ENCODE data around the gene DDAH1. TPM values are rescaled to one million over a fixed set of nuclear protein-coding genes. Genes with fewer than 3 reads are reported as not detected.
"Not testable (repeated sequence)": the region's sequence is repeated elsewhere in the genome, so short reads cannot be mapped to it uniquely, and the experiment has no call there.

The DDAH1 gene
- total RNA-seq, 1 donor from 2014 or later: 45.2 TPM

DNA sequence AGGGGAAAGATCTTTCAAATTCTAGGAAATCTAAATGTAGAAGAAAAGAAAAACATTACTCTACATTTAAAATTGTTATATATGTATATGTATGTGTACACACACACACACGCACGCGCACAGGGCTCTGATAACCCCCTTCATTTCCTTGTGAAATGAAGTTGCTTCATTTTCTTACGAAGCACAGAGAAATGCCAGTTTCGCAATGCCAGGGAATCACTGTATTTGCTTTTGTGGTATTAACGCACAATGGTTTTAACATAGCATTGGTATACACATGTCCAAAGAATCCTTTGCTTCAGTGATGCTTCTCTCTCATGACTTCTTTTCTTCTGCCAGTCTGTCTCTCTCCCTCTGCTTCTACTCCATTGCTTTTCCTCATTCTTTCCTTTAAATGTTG is 8.4 kb upstream of the DDAH1 start:
- FAIRE-seq: no peak
- no peak for DNase-seq (ENCODE audit: low spot score in 2 of 2)

DNA sequence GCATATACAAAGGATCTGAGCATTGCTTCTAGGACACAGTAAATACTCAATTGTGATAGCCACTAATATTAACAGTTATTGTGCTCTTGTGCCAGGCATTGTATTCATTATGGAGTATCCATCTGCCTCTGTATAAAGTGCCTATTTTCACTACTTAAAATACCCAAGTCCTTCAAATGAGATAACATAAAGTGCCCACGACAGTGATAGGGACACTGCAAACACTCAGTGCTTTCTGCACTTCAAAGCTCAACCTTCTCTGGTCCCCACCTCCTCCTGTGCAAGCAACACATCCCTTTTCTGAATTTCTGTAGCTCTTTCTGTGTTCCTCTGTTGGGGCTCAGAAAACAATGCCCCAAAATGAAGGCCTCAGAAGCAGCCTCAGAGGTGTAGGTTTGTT is 6.6 kb upstream of the DDAH1 start:
- DNase-seq (ENCODE audit: low spot score in 2 of 2) (no peak), FAIRE-seq (no peak)

DNA sequence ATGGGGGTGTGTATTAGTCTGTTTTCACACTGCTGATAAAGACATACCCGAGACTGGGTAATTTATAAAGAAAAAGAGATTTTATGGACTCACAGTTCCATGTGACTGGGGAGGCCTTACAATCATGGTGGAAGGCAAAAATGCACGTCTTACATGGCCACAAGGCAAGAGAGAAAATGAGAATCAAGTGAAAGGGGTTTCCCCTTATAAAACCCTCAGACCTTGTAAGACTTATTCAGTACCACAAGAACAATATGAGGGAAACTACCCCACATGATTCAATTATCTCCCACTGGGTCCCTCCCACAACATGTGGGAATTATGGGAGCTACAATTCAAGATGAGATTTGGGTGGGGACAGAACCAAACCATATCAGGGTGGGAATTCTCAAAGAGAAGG is 5.2 kb upstream of the DDAH1 start:
- FAIRE-seq; DNase-seq (ENCODE audit: low spot score in 2 of 2): not testable (repeated sequence)

DNA sequence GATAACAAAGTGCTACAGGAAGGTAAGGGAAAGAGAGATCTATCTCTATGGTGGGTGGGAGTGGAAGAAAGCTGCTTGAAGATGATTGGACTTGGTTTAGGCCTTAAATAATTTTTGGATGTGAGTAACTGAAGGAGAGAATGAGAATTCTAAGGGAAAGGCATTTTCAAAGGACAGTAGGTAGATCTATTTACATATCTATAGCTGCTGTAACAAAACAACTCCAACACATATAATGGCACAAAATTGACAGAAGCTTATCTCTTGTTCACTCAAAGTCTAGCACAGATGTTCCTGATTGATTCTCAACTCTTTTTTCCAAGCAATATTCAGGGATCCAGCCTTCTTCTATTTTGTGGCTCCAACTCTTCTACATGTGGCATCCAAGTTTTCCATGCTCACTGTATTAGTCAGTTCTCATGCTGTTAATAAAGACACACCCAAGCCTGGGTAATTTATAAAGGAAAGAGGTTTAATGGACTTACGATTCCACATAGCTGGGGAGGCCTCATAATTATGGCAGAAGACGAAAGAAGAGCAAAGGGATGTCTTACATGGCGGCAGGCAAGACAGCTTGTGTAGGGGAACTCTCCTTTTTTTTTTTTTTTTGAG is 3.1 kb upstream of the DDAH1 start:
- FAIRE-seq (no peak), DNase-seq (ENCODE audit: low spot score in 2 of 2) (no peak)

DNA sequence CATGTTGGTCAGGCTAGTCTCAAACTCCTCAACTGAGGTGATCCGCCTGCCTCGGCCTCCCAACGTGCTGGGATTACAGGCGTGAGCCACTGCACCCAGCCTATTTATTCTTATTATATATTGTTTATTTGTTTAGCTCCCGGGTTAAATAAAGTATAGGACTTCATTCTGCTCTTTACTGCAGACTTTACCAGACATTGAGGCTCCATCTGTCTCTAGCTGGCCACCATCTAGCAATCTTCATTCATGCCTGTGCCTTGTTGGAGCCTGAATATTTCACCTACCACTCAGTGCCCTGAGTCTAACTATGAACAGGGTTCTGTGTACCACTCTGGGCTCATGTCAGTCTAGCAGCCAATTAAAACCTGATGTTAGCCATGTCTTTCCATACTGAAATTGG is 2.1 kb upstream of the DDAH1 start:
- FAIRE-seq (no peak), DNase-seq (ENCODE audit: low spot score in 2 of 2) (no peak)

DNA sequence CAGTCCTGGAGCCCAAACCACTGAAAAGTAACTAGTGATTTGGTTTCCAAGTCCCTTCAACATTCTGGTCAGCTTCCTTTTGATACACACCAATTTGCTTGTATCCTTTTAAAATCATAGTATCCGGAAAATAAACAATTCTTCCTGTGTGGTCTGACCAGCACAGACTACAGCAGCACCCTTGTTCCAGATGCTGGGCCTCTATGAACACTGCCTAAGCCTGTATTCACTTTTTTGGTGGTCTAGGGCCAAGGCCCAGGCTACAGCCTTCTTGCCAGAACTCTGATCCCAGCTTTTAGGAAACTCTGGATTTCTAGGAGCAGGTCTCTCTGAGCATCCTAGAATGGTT is 801 bp upstream of the DDAH1 start:
- DNase-seq (ENCODE audit: low spot score in 2 of 2) (no peak), FAIRE-seq (no peak)

DNA sequence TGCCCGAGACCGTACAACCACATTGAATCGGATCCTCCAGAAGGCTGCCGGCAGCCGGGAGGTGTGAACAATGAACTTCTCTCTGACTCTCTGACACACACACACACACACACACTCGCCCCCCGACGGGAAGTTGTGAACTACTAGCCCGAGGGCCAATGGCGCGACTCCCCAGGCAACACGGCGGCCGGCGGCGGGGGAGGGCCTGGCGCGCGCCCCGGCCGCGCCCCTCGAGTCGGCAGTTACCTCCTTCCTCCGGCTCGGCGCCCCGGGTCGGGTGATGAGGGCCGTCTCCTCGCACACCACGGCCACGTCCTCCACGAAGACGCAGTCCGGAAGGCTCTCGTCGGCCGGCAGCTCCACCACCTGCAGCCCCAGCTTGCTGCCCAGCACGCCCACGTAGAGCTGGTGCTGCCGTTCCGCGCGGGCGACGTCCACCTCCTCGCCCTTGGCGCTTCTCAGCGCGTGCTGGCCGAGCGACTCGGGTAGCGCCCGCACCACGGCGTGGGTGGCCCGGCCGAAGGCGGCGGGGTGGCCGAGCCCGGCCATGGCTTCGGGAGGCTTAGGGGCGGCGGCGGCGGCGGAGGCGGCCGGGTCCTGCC is 361 bp downstream of the DDAH1 start:
- DNase-seq (ENCODE audit: low spot score in 2 of 2): peak; percentile 53 to 55
- FAIRE-seq: no peak

DNA sequence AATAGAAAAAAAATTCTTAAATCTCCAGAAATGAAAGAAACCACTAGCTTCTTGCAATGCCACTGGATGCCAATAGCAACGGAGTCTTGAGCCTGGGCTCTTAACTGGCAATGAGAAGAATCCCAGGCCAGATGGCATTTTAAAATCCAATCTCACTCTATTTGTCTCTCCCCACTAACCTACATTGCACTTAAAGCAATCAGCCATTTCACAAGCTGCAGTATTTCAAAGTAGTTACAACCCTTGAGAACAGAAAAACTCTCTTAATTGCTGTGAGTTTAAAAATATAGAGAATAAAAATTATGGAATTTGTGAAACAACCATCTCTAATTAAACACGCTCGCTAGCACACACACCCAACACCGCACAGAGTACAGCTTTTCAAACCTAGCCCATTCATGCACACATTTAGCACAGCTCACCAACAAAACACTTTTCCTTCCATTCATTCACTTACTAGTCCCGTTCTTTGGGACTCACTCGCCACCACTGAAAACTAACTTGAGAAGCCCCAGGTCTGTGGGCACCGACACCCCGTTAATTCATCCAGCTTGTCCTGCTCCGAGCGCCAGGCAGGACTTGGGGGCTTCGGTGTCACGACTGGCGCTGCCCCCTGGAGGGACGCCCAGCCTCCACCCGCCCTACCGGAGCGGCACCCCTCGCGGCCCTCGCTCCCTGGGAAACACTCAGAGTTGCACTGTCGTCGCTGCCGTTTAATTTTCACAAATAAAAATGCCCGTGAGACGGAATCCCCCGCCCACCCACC is 1.0 kb downstream of the DDAH1 start:
- DNase-seq (ENCODE audit: low spot score in 2 of 2) (no peak), FAIRE-seq (no peak)

DNA sequence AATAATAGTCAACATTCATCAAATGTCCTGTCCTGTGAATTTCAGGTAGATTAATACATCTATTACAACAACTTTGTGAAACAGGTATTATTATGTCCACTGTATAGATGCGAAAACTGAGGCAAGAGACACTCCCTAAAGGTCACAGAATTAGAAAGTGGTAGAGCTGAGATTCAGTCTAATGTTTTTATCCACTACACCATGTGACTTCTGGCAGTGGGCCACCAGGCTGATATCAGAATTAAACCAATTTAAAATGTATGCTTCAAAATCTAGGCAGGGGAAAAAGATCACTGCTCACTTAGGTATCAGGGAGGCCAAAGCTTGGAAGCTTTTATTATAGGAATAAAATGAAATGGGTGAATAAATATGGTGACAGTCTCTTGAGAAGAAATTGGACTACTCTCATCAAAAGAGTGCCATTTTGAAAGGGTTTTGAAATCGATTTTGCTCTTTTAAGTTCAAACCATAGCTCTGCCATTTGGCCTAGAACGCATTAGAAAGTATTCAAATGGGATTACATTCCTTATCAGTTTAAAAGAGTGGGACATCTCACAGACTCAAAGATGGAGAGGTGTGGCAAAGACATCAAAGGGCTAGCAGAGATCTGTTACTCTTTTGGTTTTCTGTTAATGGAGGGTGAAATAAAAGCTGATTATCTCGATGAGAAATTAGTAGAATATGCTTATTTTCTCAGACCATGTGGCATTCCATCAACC is 1.9 kb downstream of the DDAH1 start:
- DNase-seq (ENCODE audit: low spot score in 2 of 2): no peak
- FAIRE-seq: no peak

DNA sequence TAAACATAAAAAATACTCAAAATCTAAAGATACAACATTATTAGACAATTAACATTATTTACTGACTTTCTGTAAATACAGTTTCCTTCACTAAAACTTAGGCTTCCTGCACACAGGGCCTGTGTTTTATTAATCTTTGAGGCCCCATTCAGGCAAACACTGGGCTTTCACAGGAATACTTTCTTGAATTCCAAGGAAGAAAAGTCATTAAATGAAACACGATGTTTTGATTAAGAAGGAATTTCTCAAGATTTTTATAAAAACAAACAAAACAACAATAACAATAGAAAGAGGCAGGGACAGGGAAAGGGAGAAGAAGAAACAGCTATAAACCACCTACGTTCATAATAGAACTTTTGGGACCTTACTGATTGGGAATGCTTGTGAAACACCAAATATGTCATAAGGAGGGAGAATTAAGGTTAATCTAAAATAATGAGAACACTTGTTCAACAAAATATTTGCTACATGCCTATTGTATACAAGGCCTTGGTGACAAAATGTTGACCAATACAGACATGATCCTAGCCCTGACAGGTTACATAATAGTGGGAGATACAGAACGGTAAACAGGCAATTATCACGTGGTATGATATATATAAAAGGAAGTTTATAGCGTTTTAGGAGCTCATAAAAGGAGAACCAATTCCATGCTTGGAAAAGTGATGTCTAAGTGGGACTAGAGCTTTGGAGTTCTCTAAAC is 3.6 kb downstream of the DDAH1 start:
- no peak for DNase-seq (ENCODE audit: low spot score in 2 of 2)
- FAIRE-seq: no peak

DNA sequence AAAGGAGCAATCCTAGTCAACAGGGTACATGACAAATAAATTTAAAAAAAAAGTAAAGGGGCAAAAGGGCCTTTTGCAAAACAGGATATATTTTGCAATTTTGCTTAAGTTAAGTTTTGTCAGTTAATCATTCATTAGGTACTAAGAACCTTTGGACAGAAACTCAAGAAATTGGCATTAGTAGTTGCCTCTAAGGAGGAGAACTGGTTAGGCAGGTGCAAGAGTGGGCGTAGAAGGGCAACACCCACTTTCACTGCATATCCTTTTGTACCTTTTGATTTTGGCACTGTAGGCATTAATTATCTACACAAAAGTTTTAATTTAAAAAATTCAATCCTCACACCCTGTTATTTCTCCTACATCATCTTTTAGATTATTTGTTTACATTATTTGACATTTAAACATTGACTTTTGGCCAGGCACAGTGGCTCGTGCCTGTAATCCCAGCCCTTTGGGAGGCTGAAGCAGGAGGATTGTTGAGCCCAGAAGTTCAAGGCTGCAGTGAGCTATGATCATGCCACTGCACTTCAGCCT is 4.3 kb downstream of the DDAH1 start:
- FAIRE-seq (no peak), DNase-seq (ENCODE audit: low spot score in 2 of 2) (no peak)

DNA sequence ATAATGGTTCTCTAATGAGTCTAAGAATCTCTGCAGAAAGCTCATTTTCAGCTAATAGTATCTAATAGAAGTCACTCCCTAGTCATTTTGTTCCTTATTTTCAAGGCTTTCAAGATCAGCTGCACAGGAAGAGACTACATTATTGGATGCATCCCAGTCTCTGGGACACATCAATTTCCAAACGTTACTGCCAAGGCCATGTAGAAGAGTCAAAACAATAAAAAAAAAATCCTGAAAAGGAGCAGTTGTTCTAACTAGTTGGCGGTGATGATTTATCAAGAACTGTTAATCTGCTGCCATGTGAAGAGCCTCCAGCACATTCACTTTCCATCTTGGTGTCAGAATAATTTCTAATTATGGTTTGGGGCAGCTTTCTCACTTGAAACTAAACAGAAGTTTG is 5.7 kb downstream of the DDAH1 start:
- FAIRE-seq (no peak), DNase-seq (ENCODE audit: low spot score in 2 of 2) (no peak)

DNA sequence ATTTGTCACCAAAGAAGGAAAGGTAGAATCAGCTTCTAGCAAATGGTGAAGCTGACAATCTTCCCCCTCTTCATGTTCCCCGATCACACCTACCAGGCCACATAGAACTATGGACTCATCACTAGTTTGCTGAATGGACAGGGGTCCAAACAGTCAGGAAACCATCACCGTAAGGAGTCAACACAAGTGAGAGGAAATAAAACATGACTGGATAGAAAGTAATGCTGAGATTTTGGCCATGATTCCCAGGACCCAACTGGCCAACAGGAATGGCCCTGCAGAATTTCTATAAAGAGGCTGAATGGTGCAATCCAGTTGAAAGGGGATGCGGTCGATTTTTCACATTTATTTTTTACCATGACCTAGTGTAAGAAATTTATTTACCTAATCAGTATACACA is 10.7 kb downstream of the DDAH1 start:
- DNase-seq (ENCODE audit: low spot score in 2 of 2): no peak
- FAIRE-seq: no peak

DNA sequence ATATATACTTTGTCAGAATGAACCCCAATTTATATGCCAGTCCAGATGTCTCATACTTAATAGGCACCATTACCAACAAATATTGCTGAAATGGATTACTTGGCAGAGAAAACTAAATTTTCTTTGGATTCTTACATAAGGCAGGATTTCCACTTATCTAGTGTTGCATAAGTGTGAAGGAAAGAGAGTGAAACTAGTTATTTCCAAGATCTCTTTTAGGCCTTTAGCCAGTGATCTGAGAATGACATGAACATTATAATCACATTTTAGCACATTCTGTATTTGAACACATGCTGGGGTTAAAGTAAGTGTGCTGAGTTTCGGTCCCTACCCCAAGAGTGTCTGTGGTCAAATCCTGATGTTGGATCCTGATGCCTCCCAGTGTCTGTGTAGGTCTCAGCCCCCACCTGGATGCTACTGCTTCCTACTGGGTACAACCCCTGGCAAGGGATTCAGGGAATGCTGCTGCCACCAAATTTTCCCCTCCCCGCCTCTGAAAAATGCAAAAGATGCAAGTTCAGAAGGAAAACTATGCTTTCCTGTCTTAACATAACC is 11.2 kb downstream of the DDAH1 start:
- FAIRE-seq (no peak), DNase-seq (ENCODE audit: low spot score in 2 of 2) (no peak)

DNA sequence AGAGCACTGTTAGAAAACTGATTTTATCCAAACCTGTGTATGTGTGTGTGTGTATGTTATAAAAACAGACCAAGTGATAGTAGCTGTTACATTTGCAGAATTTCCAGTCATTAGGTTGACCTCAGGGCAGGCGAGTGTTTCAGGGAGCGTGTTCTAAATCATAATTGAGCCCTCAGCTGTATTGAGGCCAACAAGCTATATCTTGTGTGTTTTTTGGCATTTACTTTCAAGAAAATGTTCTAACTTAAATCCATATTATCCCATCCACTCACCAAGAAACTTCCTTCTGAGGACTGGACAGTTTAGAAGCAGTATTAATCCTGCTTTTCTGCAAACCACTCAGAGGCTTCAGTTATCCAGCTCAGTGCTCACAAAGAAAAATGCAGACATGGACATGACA is 12.0 kb downstream of the DDAH1 start:
- no peak for FAIRE-seq
- no peak for DNase-seq (ENCODE audit: low spot score in 2 of 2)

DNA sequence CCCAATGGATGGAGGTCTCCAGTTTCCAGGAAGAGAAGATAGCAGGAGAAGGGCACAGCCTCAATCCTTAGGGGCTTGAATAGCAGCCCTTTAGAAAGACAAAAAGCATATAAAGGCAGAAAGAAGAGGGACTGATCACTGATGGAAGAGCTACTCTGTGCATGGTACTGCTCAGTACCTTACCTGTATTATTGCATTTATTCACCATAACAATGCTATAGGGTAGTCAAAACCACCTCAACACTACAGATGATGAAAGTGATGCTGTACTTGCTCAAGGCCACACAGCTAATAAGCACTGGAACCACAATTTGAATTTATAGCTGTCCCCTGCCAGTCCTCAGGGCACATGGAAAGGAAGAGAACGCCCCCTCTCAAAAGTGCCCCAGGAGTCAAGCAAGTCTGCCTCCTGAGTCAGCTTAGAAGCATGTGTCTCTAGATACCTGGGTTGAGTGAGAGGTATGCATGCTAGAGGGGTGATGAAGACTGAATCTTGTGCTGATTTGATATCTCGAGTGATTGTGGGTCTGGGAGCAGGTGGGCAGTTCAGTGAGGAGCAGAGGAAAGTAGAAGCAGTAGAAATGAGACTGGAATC is 13.6 kb downstream of the DDAH1 start:
- no peak for DNase-seq (ENCODE audit: low spot score in 2 of 2)
- FAIRE-seq: no peak

DNA sequence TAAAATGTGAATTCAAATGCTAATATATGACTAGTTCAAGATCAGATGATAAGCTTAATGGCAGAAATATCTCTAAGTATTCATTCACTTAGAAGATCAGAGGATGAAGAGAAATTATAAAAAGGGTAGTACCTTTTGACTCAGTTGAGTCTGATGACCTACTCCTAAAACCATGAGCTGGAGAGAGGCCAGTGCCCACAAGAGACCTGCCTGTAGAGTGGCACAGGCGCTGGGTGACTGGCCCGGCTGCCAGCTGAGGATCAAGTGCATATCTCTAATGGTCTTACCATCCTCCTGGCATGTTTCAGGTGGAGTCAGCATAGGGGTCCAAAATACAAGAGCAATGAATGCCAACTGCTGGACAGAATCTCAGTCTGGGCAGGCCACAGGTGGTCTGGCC is 14.1 kb downstream of the DDAH1 start:
- FAIRE-seq (no peak), DNase-seq (ENCODE audit: low spot score in 2 of 2) (no peak)

DNA sequence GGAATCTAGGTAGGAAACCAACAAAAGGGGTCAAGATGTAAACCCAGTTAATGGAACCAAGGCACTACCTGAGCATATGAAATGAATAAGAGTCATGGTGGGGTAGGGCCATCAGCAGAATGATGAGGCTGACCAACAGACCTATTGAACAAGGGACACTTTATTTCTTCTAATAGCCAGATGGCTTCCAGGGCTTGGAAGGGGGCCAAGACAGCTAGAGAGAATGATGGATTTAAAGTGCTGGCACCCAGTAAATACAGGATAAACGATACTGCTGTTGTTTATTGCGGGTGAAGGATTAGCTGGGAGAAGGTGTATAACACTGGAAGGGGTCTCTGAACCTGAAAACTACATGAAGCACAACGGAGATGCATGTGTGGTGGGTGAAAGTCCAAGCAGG is 15.6 kb downstream of the DDAH1 start:
- no peak for DNase-seq (ENCODE audit: low spot score in 2 of 2)

DNA sequence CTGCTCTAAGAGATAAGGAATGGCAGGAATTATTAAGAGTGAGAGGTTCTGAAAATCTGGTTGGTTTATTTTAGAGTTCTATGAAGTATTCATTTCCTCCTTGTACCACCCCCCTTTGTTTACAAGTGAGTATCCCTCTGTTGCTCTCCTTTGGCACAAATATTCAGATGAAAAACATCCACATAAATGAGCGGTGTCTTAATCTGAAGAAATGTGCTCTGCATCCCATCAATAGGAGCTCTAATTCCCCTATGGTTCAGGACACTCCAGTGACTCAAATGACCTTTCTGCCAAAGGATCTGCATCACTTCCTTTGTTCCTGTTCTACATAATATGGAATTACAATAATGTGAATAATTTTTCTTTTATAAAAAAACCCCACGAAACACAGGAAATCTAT is 16.6 kb downstream of the DDAH1 start:
- no peak for FAIRE-seq

More for the DNA sequence above, 15.6 kb downstream of the DDAH1 start:
- no peak for FAIRE-seq

More for the DNA sequence above, 16.6 kb downstream of the DDAH1 start:
- DNase-seq (ENCODE audit: low spot score in 2 of 2): no peak
